Activated CD4-positive, alpha-beta T cell treated with anti-CD3 and anti-CD28 coated beads, Interleukin-10, Interleukin-2, amounts not matched to agents 100 ng/mL and 50 ng/mL, durations not matched to agents 16 hours and 8 hours (primary cell): ENCODE results near the gene CDK9.
"Not testable (repeated sequence)": the region's sequence is repeated elsewhere in the genome, so short reads cannot be mapped to it uniquely, and the experiment has no call there.

Experiments
- DNase-seq: peaks from one replicate; pipeline ENCODE4 v3.0.0-alpha.2; 2020

CDK9 gene

GRCh38 chr9:127780909-127781308, 4.9 kb upstream of the CDK9 start:
- not testable (repeated sequence) for DNase-seq

GRCh38 chr9:127781806-127782205, 4.0 kb upstream of the CDK9 start:
- no peak for DNase-seq

GRCh38 chr9:127783111-127784008, 2.5 kb upstream of the CDK9 start:
- peak; percentile 93 for DNase-seq

- DNase-seq, result peak; percentile 92
Measured at GRCh38 chr9:127785023-127785932, 556 bp upstream of the CDK9 start.

- no peak for DNase-seq
Measured at GRCh38 chr9:127786773-127787104, 905 bp downstream of the CDK9 start.

GRCh38 chr9:127788337-127789011, 2.6 kb downstream of the CDK9 start:
- peak; percentile 66 for DNase-seq

- no peak for DNase-seq
Measured at GRCh38 chr9:127789179-127789578, 3.3 kb downstream of the CDK9 start.

GRCh38 chr9:127790094-127790855, 4.4 kb downstream of the CDK9 start:
- no peak for DNase-seq

GRCh38 chr9:127791085-127791484, 5.3 kb downstream of the CDK9 start:
- DNase-seq, result no peak

GRCh38 chr9:127792417-127793031, 6.7 kb downstream of the CDK9 start:
- no peak for DNase-seq

- DNase-seq, result no peak
Measured at GRCh38 chr9:127793093-127793708, 7.4 kb downstream of the CDK9 start.

GRCh38 chr9:127794001-127794791, 8.4 kb downstream of the CDK9 start:
- no peak for DNase-seq

- no peak for DNase-seq
Measured at GRCh38 chr9:127796225-127796813, 10.5 kb downstream of the CDK9 start.

GRCh38 chr9:127796852-127797370, 11.1 kb downstream of the CDK9 start:
- no peak for DNase-seq

GRCh38 chr9:127801955-127802575, 16.2 kb downstream of the CDK9 start:
- DNase-seq, result no peak

GRCh38 chr9:127802576-127803443, 17.0 kb downstream of the CDK9 start, which contains the start of gene FPGS:
Gene FPGS, plus strand, starts transcription at chr9:127802882. Its CDS starts 43 bp downstream, at chr9:127802925.
- DNase-seq, result peak; percentile 91

- DNase-seq, result peak; percentile 42
Measured at GRCh38 chr9:127803507-127804352, 17.9 kb downstream of the CDK9 start.
